ENCODE data around the gene CPED1. TPM values are rescaled to one million over a fixed set of nuclear protein-coding genes. Genes with fewer than 3 reads are reported as not detected.

CPED1 gene
- total RNA-seq, 2 experiments from 2014 or later, result not detected

DNA sequence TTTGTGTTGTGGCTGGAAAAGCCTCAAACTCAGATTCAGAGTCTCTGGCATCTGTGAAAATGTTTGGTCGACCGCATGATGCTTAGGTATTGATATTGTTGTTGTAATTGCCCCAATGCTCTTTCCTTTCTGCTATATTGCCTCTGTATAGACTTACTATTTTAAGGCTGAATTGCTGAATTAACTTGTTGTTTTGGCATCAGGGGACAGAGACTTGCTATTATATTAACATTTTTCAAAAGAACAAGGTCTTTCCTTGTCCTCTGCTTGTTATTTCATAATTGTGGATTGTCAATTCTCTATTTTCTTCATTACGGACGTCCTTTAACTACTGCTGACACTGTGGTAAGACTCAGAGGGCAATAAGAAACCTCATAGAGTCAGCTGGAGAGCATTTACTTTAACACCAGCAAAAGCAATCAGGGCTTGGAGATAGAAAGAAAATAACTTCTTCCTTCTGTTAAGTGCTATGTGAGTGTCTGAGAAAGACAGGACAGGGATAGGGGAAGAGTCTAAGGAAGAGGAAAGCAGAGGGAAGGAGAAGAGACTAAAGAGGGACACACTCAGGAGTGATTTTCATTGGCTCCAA lies 17.6 kb downstream of the CPED1 start:
- H3K36me3 Mint-ChIP-seq (ENCODE audit: low read depth), result no peaks in the 10 kb centered on the region
- DNase-seq, result no peak

DNA sequence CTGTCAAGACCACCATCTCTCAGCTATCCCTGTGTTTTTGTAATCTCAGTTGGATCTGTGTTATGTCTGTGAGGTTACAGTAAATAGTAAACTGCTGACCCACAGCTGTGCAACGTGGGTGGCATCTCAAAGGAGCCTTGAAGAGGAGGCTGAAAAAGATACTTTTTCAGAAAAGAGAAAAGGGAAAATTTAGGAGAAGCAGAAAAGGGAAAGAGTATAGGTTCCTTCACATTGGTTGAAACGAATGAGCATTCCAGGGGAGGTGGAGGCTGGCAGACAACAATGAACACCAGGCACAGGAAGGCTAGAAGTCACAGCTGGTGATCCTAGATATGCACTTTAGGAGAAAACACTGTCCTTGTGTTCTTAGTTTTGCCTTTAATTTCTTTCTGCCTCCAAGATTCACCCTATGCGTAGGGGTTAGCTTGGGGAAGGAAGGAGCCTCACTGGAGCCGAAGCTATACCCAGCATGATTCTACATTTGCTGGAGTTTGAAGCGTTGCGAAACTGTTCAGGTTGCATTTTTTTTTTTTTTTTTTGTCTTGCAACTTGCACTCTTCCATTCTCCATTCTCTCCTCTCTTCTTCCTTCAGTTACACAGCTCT lies 18.3 kb downstream of the CPED1 start:
- TF ChIP-seq, protein P1, sequence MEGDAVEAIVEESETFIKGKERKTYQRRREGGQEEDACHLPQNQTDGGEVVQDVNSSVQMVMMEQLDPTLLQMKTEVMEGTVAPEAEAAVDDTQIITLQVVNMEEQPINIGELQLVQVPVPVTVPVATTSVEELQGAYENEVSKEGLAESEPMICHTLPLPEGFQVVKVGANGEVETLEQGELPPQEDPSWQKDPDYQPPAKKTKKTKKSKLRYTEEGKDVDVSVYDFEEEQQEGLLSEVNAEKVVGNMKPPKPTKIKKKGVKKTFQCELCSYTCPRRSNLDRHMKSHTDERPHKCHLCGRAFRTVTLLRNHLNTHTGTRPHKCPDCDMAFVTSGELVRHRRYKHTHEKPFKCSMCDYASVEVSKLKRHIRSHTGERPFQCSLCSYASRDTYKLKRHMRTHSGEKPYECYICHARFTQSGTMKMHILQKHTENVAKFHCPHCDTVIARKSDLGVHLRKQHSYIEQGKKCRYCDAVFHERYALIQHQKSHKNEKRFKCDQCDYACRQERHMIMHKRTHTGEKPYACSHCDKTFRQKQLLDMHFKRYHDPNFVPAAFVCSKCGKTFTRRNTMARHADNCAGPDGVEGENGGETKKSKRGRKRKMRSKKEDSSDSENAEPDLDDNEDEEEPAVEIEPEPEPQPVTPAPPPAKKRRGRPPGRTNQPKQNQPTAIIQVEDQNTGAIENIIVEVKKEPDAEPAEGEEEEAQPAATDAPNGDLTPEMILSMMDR (IDR thresholded peaks at IDR 0.05), result no peak
- ChIA-PET CTCF (interaction anchor here (0.5 to 1.2 kb wide), 2 partner anchors 20 to 76 kb away, joined by 3 read pairs; no protein-coding TSS in a partner anchor), POLR2A (no interaction called here)
- H3K27me3 Mint-ChIP-seq, result peaks cover 17% of the 10 kb centered on the region
- H3K4me3 Mint-ChIP-seq, result no peak overlapping the region
- intact Hi-C loops (cut with micrococcal nuclease), result no loop called here
- no peaks in the 10 kb centered on the region for H3K9me3 Mint-ChIP-seq
- no peaks in the 10 kb centered on the region for H3K36me3 Mint-ChIP-seq (ENCODE audit: low read depth)
- ATAC-seq (no peak), DNase-seq (no peak)
- no peak overlapping the region for H3K27ac Mint-ChIP-seq
- H3K4me1 Mint-ChIP-seq (ENCODE audit: low read depth), result no peaks in the 10 kb centered on the region

More for the DNA sequence above, 17.6 kb downstream of the CPED1 start:
- H3K4me1 Mint-ChIP-seq (ENCODE audit: low read depth), result no peaks in the 10 kb centered on the region
- H3K27me3 Mint-ChIP-seq, result peaks cover 17% of the 10 kb centered on the region
- ChIA-PET POLR2A (no interaction called here), CTCF (interaction anchor here (1.2 kb wide), 1 partner anchor 77 kb away, joined by 3 read pairs; no protein-coding TSS in a partner anchor)
- no peak overlapping the region for H3K4me3 Mint-ChIP-seq
- intact Hi-C loops (cut with micrococcal nuclease), result no loop called here
- no peak for ATAC-seq
- H3K27ac Mint-ChIP-seq, result no peak overlapping the region
- no peaks in the 10 kb centered on the region for H3K9me3 Mint-ChIP-seq
- TF ChIP-seq, protein P1 (IDR thresholded peaks at IDR 0.05), result no peak

DNA sequence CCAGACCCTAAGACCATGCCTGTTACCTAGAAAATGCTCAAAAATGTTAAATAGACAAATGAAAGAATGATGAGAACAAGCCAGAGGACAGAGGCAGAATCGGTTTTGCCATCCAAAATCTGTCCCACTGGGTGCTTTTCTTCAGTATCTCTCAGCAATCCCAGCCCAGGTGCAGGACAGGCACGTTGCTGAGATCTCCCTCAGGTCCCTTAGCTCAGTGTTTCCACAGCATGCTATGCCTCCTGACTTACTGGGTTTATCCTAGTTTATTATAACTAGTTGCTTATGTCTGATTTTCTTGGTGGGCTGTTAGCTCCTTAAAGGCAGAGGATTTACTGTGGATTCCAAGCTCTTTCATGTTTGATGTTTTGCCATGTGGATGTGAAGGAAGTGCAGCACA lies 20.3 kb downstream of the CPED1 start:
- intact Hi-C loops (cut with micrococcal nuclease), result no loop called here
- peaks cover 14% of the 10 kb centered on the region for H3K27me3 Mint-ChIP-seq
- POLR2A ChIA-PET, result no interaction called here
- H3K4me3 Mint-ChIP-seq, result no peak overlapping the region
- TF ChIP-seq, protein P1 (IDR thresholded peaks at IDR 0.05), result no peak
- H3K4me1 Mint-ChIP-seq (ENCODE audit: low read depth), result no peaks in the 10 kb centered on the region
- DNase-seq (no peak), ATAC-seq (no peak)
- CTCF ChIA-PET, result no interaction called here
- H3K36me3 Mint-ChIP-seq (ENCODE audit: low read depth), result no peaks in the 10 kb centered on the region
- no peaks in the 10 kb centered on the region for H3K9me3 Mint-ChIP-seq
- H3K27ac Mint-ChIP-seq, result no peak overlapping the region

DNA sequence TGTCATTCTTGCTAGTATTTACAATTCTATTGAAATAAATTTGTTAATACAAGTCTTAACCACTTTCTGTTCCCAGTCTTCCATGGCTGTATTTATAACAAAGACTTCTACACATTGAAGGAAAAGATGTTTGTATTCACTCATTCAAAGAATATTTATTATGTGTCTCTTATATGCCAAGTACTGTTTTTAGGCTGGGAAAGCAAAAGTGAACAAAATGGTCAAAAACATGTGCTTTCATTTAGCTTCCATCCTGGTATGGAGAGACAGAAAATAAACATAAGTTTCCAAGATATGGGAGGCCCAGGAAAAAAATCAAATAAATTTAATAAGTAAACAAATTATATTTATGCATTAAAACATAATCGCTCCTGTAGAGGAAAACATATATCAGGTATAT lies 22.9 kb downstream of the CPED1 start:
- H3K4me1 Mint-ChIP-seq (ENCODE audit: low read depth), result no peaks in the 10 kb centered on the region
- no peaks in the 10 kb centered on the region for H3K36me3 Mint-ChIP-seq (ENCODE audit: low read depth)
- CTCF ChIA-PET, result no interaction called here
- H3K27me3 Mint-ChIP-seq, result peaks cover 6% of the 10 kb centered on the region
- TF ChIP-seq, protein P1 (IDR thresholded peaks at IDR 0.05), result no peak
- ATAC-seq (no peak), DNase-seq (no peak)
- no peaks in the 10 kb centered on the region for H3K9me3 Mint-ChIP-seq
- intact Hi-C loops (cut with micrococcal nuclease), result no loop called here
- H3K4me3 Mint-ChIP-seq, result no peak overlapping the region
- no peak overlapping the region for H3K27ac Mint-ChIP-seq
- POLR2A ChIA-PET, result no interaction called here

DNA sequence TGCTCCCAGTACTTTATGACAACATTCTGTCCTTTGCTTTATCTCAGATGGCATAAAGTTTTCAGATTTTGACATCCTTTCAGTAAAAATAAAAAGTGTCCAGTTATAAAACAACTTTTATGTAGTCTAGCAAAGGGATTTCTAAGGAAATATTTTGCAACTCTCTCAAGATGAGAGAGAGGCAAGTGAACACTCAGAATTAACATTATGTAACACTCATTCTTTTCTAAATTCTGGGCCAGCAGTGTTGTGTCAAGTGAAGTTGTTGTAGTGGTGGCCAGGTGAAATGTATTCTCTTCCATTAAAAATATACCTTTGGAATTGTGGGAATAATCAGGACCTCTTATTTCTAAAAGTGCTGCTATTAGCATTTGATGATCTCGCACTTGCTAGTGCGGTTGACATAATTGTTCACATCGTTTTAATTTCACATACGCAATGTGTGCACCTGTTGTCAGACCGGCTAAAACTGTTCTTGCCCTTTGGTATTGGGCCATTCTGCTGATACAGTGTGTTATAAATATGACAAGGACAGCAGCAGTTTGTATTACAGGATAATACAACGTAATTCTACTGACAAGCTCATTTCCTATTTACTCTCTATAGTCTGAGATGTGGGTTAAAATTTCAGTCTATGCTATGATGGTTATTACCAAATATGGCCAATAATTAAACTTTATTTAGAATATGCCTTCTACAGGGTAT lies 23.8 kb downstream of the CPED1 start:
- Mint-ChIP-seq H3K27me3 (peaks cover 8% of the 10 kb centered on the region), H3K36me3 (ENCODE audit: low read depth) (no peaks in the 10 kb centered on the region), H3K4me1 (ENCODE audit: low read depth) (no peaks in the 10 kb centered on the region), H3K27ac (no peak overlapping the region), H3K4me3 (no peak overlapping the region), H3K9me3 (no peaks in the 10 kb centered on the region)
- TF ChIP-seq, protein P1 (IDR thresholded peaks at IDR 0.05), result no peak
- ChIA-PET CTCF (no interaction called here), POLR2A (no interaction called here)
- no peak for ATAC-seq
- DNase-seq, result no peak
- intact Hi-C loops (cut with micrococcal nuclease), result no loop called here

Data from activated CD8-positive, alpha-beta T cell treated with anti-CD3 and anti-CD28 coated beads for 36 hours (primary cell).